Activated T-helper 2 cell treated with anti-CD3 and anti-CD28 coated beads, Interferon-gamma antibody, Interleukin-2, Interleukin-4, amounts not matched to agents 10 μg/mL and 5 μg/mL and 100 μg/mL, durations not matched to agents 14 hours and 24 hours and 36 hours (primary cell): ENCODE measurements around the gene ALK. TPM values are rescaled to one million over a fixed set of nuclear protein-coding genes. Genes with fewer than 3 reads are reported as not detected.

ENCODE experiments used
- DNase-seq: peaks from one replicate; pipeline ENCODE4 v3.0.0; 2021; ENCODE audit warnings: low spot score
- H3K27ac Mint-ChIP-seq: one replicate; pipeline ENCODE4 v1.8.0; 2021; ENCODE audit warnings: mixed read lengths
- H3K27me3 Mint-ChIP-seq: one replicate; pipeline ENCODE4 v1.8.0; 2021; ENCODE audit warnings: low read depth, mixed read lengths
- H3K36me3 Mint-ChIP-seq: one replicate; pipeline ENCODE4 v1.8.0; 2021; ENCODE audit warnings: low read depth, mixed read lengths
- H3K4me1 Mint-ChIP-seq: one replicate; pipeline ENCODE4 v1.8.0; 2021; ENCODE audit warnings: low read depth, mixed read lengths
- H3K4me3 Mint-ChIP-seq: one replicate; pipeline ENCODE4 v1.8.0; 2021; ENCODE audit warnings: low read depth, mild to moderate bottlenecking, moderate library complexity, mixed read lengths
- H3K9me3 Mint-ChIP-seq: one replicate; pipeline ENCODE4 v1.8.0; 2021; ENCODE audit warnings: mixed read lengths
- intact Hi-C: fragments of 100-400 bp; cut with micrococcal nuclease; formaldehyde crosslinking; loops from one replicate; pipeline ENCODE4 v1.15.1; 2023
- total RNA-seq: library from RNA; stranded (reverse); gene quantifications from 2 replicates; pipeline ENCODE4 v1.2.3, GENCODE V29; 2022

The ALK gene
- total RNA-seq, 1 donor from 2014 or later: not detected

DNA sequence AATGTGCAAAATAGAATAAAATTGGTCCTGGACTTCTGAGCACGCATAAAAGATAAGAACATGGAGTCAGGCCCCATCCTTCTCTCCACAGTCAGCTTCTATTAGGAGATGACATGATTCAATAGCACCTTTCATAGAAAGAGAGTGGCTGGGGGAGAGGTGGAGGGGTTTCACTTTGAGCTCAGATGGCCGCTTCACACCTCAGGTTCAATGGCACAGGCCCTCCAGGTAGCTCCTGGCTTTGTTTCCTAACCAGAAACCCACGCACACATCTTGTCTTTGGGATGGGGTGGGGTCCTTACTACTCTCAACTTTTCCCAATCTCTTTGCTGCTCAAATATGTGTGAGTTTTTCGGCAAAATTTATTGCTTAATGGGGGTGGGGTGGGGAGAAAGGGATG is 473.9 kb downstream of the ALK start:
- no peak overlapping the region for H3K27ac Mint-ChIP-seq
- no peaks in the 10 kb centered on the region for H3K9me3 Mint-ChIP-seq
- H3K4me1 Mint-ChIP-seq: no peaks in the 10 kb centered on the region
- no peaks in the 10 kb centered on the region for H3K36me3 Mint-ChIP-seq
- DNase-seq: no peak
- no peak overlapping the region for H3K4me3 Mint-ChIP-seq
- intact Hi-C loops: no loop called here
- H3K27me3 Mint-ChIP-seq: peaks cover 1% of the 10 kb centered on the region

DNA sequence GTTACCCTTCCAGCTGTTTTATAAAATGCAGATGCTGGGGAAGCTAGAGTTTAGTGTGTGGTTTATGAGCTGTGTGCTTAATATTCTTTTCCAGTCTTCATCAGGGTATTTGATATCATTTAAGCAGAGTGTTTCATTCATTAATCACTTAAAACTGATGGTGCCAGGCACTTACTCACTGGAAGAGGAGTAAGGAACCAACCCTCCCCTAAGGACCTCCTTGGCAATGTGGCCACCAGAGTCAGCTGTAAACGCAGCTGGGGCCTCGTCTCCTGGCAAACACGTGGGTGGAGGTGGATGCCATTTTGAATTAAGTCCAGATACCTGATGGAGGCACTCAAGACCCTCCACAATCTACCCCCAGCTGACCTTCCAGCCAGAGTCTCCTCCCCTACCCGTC is 474.5 kb downstream of the ALK start:
- H3K4me1 Mint-ChIP-seq: no peaks in the 10 kb centered on the region
- DNase-seq: no peak

DNA sequence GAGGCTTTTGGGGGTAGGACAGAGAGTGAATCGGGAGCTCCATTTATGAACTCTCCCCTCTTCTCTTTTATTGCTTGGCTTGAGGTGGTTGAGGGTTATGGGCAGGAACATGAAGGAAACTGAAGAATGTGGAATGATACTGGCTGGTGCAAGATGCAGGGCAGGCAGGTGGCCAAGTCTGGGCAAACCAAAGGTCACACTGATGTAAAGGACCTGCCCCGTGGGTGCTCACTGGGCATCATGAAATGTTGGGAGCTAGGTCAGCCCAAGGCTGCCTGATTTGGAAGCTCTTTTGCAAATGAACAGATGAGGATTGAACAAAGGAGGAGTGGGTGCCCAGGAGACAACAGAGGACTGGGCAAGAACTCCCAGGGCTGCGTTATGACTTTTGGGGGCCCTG is 477.2 kb downstream of the ALK start:
- Mint-ChIP-seq H3K9me3 (no peaks in the 10 kb centered on the region), H3K36me3 (no peaks in the 10 kb centered on the region), H3K4me3 (no peak overlapping the region), H3K27me3 (no peaks in the 10 kb centered on the region), H3K4me1 (no peaks in the 10 kb centered on the region), H3K27ac (no peak overlapping the region)
- intact Hi-C loops: no loop called here
- no peak for DNase-seq

More for the DNA sequence above, 474.5 kb downstream of the ALK start:
- Mint-ChIP-seq H3K27me3 (peaks cover 1% of the 10 kb centered on the region), H3K9me3 (no peaks in the 10 kb centered on the region), H3K4me3 (no peak overlapping the region), H3K27ac (no peak overlapping the region), H3K36me3 (no peaks in the 10 kb centered on the region)
- intact Hi-C loops: no loop called here

DNA sequence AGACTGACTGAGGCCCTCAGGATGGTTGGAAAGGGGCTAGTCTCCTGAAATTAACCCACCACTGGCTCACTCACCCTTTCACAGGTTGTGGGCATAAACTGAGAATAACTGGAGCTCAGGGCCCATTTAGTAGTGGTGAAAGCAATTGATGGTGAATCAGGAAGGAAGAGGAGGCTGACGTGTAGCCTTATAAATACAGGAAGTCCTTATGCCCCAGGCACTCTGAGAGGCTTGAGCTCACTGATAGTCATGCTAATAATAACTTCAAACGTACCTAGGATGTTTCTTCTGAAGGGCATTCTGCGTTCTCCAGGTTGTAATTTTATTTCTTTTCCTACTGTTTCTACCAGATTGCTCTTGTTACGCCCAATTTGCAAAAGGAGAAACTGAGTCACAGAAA is 477.8 kb downstream of the ALK start:
- no peaks in the 10 kb centered on the region for H3K36me3 Mint-ChIP-seq
- H3K27ac Mint-ChIP-seq: no peak overlapping the region
- no peak for DNase-seq
- H3K4me3 Mint-ChIP-seq: no peak overlapping the region
- no peaks in the 10 kb centered on the region for H3K9me3 Mint-ChIP-seq
- intact Hi-C loops: no loop called here
- H3K4me1 Mint-ChIP-seq: no peaks in the 10 kb centered on the region
- no peaks in the 10 kb centered on the region for H3K27me3 Mint-ChIP-seq

DNA sequence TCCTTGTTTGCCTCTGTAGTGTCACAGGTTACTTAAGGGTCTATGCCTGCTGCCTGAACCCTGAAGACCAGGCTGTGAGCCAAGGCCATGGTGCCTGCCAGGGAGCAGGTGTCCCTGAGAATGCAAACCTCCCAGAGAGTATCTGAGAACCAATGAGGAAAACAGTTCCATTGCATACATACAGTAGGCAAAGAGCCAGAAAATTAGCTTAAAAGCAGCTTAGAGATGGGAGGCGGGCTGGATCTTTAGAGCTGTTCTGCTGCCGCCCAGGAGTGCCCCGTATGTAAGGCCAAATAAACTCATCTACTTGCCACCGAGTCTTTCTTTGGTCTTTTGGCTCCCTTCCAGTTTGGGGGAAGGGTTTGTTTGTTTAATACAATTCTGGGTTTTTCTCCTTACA is 478.2 kb downstream of the ALK start:
- H3K27me3 Mint-ChIP-seq: no peaks in the 10 kb centered on the region
- intact Hi-C loops: no loop called here
- H3K9me3 Mint-ChIP-seq: no peaks in the 10 kb centered on the region
- no peaks in the 10 kb centered on the region for H3K36me3 Mint-ChIP-seq
- H3K27ac Mint-ChIP-seq: no peak overlapping the region
- no peak for DNase-seq
- no peaks in the 10 kb centered on the region for H3K4me1 Mint-ChIP-seq
- H3K4me3 Mint-ChIP-seq: no peak overlapping the region

DNA sequence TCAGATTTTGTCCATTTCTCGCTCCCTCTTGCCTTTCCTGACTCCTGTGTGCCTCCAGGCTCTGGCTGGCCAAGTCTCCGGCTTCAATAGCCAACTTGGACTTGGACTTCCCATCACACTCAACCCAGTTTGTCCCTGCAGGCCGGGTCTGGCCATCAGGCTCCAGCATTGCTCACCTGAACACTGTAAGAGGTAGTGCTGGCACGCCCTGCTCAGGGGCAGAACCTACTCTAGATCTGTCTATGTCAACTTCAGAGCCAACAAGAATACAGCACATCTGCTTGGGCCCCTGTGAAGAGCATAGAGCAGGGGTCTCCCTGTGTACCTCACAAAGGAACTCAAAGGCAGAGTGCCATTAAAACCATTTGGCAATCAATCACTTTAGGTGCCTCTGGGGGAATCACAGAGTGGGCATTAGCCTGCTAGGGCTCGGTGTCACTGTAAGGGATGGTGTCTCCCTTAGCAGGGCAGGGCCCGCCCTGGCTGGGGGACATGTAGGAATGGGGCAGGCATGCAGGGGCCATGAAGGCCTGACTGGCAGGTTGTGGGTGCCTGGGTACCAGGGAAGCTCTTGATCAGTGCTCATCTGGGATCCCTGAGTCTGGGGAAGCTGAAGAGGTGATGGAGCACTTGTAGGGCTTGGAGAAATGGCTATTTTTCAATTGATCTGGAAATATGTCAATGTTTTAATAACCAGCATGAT is 480.3 kb downstream of the ALK start:
- peaks cover 4% of the 10 kb centered on the region for H3K4me1 Mint-ChIP-seq
- H3K36me3 Mint-ChIP-seq: no peaks in the 10 kb centered on the region
- H3K4me3 Mint-ChIP-seq: no peak overlapping the region
- H3K9me3 Mint-ChIP-seq: no peaks in the 10 kb centered on the region
- H3K27me3 Mint-ChIP-seq: no peaks in the 10 kb centered on the region
- DNase-seq: no peak
- H3K27ac Mint-ChIP-seq: no peak overlapping the region
- intact Hi-C loops: no loop called here

DNA sequence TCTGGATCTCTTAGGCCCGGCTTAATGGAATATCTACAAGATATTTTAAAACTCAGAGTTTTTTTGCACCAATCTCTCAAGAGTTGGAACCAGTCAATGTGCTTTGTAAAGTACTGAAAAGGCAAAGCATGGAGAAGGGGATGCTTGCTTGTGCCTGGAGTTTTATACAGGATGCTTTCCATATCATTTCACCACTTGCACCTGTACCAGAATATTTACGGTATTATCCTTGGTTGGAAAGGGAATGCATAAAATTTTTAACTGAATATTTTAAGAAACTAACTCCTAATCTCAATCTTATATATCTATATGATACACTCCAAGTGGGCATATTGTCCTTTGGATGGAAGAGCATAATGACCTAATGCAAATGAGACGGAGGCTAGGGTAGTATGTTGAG is 487.5 kb downstream of the ALK start:
- Mint-ChIP-seq H3K36me3 (no peaks in the 10 kb centered on the region), H3K27ac (no peak overlapping the region), H3K27me3 (peaks cover 1% of the 10 kb centered on the region), H3K4me1 (peaks cover 4% of the 10 kb centered on the region), H3K4me3 (no peak overlapping the region), H3K9me3 (no peaks in the 10 kb centered on the region)
- intact Hi-C loops: no loop called here
- no peak for DNase-seq

DNA sequence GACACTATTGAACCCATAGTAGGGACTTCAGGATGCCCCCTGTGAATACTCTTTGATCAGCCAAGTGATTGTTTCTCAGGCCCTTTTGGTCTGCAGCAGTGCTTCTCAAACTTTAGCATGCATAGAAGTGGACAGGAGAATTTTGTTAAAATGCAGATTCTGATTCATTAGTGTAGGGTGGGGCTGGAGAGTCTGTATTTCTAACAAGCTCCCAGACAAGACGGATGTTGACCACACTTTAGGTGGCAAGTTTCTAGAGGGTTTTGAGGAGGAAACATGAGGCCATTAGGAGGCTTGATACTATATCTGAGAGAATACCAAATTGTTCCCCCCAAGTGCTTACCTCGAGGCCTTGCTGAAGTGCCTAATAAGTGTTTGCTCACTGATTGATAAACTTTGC is 488.3 kb downstream of the ALK start:
- H3K36me3 Mint-ChIP-seq: no peaks in the 10 kb centered on the region
- DNase-seq: no peak
- intact Hi-C loops: no loop called here
- no peak overlapping the region for H3K27ac Mint-ChIP-seq
- H3K4me1 Mint-ChIP-seq: peaks cover 4% of the 10 kb centered on the region
- peaks cover 5% of the 10 kb centered on the region for H3K27me3 Mint-ChIP-seq
- H3K4me3 Mint-ChIP-seq: no peak overlapping the region
- no peaks in the 10 kb centered on the region for H3K9me3 Mint-ChIP-seq

DNA sequence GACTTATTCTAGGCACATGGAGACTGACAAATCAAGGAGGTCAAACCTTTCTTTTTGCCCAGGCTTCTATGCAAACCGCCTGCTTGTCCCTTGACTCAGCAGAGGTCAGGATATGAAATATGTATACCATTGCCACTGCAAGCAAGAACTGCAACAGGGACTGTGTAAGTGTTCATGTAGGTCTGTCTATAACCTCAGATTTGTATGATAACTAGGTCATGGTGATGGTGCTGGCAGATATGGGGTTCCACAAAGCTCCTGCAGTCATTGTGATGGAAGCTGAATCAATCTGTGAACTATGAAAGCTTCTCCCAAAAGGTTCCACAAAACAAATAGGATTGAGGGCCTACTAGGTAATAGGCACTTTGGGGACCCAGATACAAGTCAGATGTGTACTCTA is 489.9 kb downstream of the ALK start:
- H3K4me1 Mint-ChIP-seq: no peaks in the 10 kb centered on the region
- no peak overlapping the region for H3K4me3 Mint-ChIP-seq
- no peaks in the 10 kb centered on the region for H3K9me3 Mint-ChIP-seq
- DNase-seq: no peak
- intact Hi-C loops: no loop called here
- H3K27ac Mint-ChIP-seq: no peak overlapping the region
- peaks cover 9% of the 10 kb centered on the region for H3K27me3 Mint-ChIP-seq
- no peaks in the 10 kb centered on the region for H3K36me3 Mint-ChIP-seq

DNA sequence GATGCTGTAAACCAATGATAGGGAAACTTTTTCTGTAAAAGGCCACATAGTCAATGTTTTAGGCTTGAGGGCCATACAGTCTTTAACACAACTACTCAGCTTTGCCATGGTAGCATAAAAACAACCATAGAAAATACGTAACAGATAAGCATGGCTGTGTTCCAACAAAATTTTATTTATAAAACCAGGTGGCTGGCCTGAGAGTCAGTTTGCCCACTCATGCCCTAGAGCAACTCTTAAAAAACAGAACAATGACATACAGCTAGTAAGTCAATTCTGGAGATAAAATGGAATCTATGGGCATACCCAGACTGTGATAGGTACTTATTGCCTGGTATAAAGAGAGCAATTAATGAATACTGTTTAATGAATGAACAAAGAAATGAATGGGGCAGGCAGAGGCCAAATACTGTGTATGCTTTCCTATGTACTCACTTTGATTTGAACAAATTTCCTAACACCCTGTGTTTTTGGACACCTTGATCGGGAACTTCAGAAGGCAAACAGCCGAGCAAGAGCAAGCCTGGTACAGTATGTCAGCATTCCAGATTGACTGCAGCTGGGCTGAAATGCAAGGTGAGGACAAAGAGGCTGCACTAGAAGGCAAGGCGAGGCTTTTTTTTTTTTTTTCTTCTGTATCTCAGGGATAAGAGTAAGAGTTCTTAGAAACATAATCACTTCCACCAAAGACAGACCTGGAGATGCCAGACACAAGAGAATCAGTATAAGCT is 490.8 kb downstream of the ALK start:
- intact Hi-C loops: no loop called here
- no peak overlapping the region for H3K27ac Mint-ChIP-seq
- DNase-seq: no peak
- H3K4me1 Mint-ChIP-seq: no peaks in the 10 kb centered on the region
- H3K27me3 Mint-ChIP-seq: peaks cover 9% of the 10 kb centered on the region
- H3K36me3 Mint-ChIP-seq: no peaks in the 10 kb centered on the region
- H3K4me3 Mint-ChIP-seq: no peak overlapping the region
- H3K9me3 Mint-ChIP-seq: no peaks in the 10 kb centered on the region

DNA sequence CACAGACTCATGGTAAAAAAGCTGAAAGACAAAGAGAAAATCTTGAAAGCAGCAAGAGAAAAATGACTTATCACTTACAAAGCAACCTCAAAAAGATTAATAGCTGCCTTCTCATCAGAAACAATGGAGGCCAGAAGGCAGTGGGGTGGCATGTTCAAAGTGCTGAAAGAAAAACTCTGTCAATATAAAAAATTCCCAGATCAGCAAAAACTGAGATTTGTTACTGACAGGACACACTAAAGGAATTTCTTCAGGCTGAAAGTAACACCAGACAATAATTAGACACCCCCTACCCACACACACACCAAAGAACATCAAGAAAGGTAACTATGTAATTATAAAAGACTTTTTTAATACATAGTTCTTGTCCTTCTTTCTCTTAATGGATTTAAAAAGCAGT is 495.0 kb downstream of the ALK start:
- no peak for DNase-seq
- H3K4me3 Mint-ChIP-seq: no peak overlapping the region
- no peak overlapping the region for H3K27ac Mint-ChIP-seq
- no peaks in the 10 kb centered on the region for H3K9me3 Mint-ChIP-seq
- H3K27me3 Mint-ChIP-seq: peaks cover 19% of the 10 kb centered on the region
- H3K36me3 Mint-ChIP-seq: no peaks in the 10 kb centered on the region
- no peaks in the 10 kb centered on the region for H3K4me1 Mint-ChIP-seq
- intact Hi-C loops: no loop called here

DNA sequence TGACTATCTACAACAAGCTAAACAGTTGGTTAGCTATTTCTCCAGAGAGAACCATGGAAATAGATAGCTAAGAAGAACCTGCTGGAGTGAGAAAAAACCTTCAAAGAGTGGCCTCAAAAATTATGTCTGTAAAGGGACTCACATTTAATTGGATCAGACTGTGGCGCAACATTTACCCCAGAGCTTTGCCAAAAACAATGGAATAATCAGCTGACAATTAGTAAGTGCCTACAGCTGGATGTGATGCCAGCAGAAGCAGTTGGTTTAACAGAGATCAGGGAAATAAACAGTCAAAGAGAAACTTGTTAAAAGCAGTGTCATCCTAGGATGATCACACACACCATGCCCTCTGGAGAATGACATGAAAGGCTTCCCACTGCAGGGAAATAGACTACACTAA is 495.5 kb downstream of the ALK start:
- intact Hi-C loops: no loop called here
- Mint-ChIP-seq H3K27me3 (peaks cover 18% of the 10 kb centered on the region), H3K4me1 (no peaks in the 10 kb centered on the region), H3K27ac (no peak overlapping the region), H3K36me3 (no peaks in the 10 kb centered on the region), H3K9me3 (no peaks in the 10 kb centered on the region), H3K4me3 (no peak overlapping the region)
- no peak for DNase-seq

DNA sequence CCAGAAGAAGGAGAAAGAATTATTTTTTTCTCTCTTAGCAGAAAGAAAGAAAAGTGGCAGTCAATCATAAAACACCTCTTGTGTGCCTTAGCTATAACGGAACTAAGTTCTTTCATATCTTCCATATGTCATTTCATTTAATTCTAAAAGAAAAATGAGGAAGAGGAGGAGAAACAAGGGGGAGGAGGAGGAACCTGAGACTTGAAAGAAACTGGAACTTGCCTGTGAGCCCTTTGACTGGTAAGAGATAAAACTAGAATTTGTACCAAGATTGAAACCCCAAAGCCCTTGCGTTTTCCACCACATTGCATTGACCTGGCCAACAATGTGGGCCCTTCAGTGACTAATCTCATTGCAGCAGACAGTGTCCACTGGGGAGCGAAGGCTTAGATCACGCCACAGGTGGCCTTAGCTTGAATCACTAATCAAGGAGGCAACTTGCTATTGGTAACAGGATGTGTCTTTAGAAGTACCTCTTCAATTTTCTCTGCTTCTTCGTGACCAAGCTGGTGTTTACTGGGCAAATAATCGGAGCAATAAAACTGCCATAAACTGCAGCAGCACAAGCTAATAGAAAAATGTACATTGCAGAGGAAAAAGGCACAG is 498.2 kb downstream of the ALK start:
- H3K4me1 Mint-ChIP-seq: no peaks in the 10 kb centered on the region
- H3K36me3 Mint-ChIP-seq: no peaks in the 10 kb centered on the region
- intact Hi-C loops: no loop called here
- H3K27me3 Mint-ChIP-seq: peaks cover 13% of the 10 kb centered on the region
- H3K4me3 Mint-ChIP-seq: no peak overlapping the region
- DNase-seq: no peak
- no peaks in the 10 kb centered on the region for H3K9me3 Mint-ChIP-seq
- H3K27ac Mint-ChIP-seq: no peak overlapping the region
